ENCODE results near the gene PLN. TPM values are rescaled to one million over a fixed set of nuclear protein-coding genes. Genes with fewer than 3 reads are reported as not detected.

The PLN gene
- total and polyA plus RNA-seq, 9 of the 15 experiments (the other 6 are each of a cell fraction or from before 2014, with no cell fraction given): 0.03 to 0.30 (median 0.03) TPM; not detected in 6

DNA sequence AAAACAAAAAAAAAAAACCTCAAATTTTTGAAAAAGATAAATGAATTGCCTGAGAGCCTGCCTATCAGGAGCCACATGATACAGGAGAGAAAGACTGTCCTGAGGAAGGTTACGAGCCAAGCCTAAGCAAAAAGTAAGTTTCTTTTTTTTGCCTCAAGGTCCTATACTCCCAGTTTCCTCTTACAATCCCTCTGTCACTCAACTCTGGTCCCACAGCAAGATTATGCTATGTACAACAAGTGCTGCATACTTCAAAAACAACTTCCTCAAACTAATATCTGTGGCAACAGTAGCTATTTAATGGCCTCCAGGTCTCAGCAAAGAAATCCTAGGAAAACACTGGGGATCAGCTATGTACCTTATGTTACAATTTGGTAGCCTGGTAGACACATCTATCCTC is 46.8 kb downstream of the PLN start:
- CTCF ChIA-PET (ENCODE audit: low intra/inter-chr PET ratio): no interaction called here

DNA sequence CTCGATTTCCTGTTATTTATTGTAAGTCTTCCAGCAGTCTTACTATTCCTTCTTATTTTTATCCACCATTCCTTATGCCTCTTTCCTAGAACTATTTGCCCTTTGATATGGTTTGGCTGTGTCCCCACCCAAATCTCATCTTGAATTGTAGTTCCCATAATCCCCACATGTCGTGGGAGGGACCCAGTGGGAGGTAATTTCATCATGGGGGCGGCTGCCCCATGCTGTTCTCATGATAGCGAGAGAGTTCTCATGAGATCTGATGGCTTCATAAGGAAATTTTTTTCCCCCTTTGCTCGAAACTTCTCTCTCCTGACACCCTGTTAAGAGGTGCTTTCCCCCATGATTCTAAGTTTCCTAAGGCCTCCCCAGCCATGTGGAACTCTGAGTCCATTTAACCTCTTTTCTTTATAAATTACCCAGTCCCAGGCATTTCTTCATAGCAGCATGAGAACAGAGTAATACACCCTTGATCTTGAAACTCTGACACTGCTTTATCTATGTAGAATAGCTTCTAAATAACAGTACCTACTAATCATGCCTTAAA is 48.8 kb downstream of the PLN start:
- no peaks in the 10 kb centered on the region for H3K36me3 ChIP-seq (ENCODE audit: control insufficient read depth, insufficient read depth, low read length)
- H3K9me1 ChIP-seq (ENCODE audit: control insufficient read depth, insufficient read depth, low read length): no peaks in the 10 kb centered on the region
- H4K20me1 ChIP-seq (replicated peaks; ENCODE audit: control insufficient read depth, insufficient read depth, low read length): no peaks in the 10 kb centered on the region
- no peak overlapping the region for H2AFZ ChIP-seq (ENCODE audit: low read depth, low read length)
- in situ Hi-C loops (cut with MboI) (no loop called here), intact Hi-C loops (cut with micrococcal nuclease) (no loop called here)
- no peak overlapping the region for H3K4me2 ChIP-seq (ENCODE audit: insufficient read depth, low read length)
- ATAC-seq (no peak), FAIRE-seq (no peak), DNase-seq (ENCODE audit: extremely low read depth in 1 of 4, low spot score in 3 of 4) (no peak)
- no peaks in the 10 kb centered on the region for H3K27me3 ChIP-seq (ENCODE audit: control insufficient read depth in 2 of 2, insufficient read depth in 2 of 2, low read length in 2 of 2)
- H3K9me3 ChIP-seq (replicated peaks; ENCODE audit: control insufficient read depth, insufficient read depth, low read depth, low read length): no peaks in the 10 kb centered on the region; the same call in 1 of the 2 replicates
- no TSS peak for BruUV-seq (replicated peaks)
- 78% methylated on average over 5 of the region's 5 CpGs for WGBS (ENCODE audit: insufficient coverage, low coverage, missing lambda C conversion rate)
- H3K79me2 ChIP-seq (ENCODE audit: control insufficient read depth, insufficient read depth, low read length): peaks cover 12% of the 10 kb centered on the region; the same call in 2 of the 3 replicates
- H3K9ac ChIP-seq (ENCODE audit: insufficient read depth in 1 of 2, low read depth in 2 of 2, low read length in 2 of 2): no peak overlapping the region
- ChIA-PET CTCF (ENCODE audit: low intra/inter-chr PET ratio) (interaction anchor here (0.6 kb wide), 1 partner anchor 297 kb away, joined by 3 read pairs; the partner anchor contains the start of gene ASF1A), POLR2A (no interaction called here)
- TF ChIP-seq FOXM1 (IDR thresholded peaks at IDR 0.05; ENCODE audit: low read depth) (0 out of 2 replicates have a peak, but pooled peaks have one; percentile 24), FOXM1 (CRISPR knock-in tag; IDR thresholded peaks at IDR 0.05; ENCODE audit: low read depth) (no peak), TCF7L2 (IDR thresholded peaks at IDR 0.05; ENCODE audit: low read depth, low read length) (no peak), CC2D1A (IDR thresholded peaks at IDR 0.05) (peak; percentile 80), CBX8 (IDR thresholded peaks at IDR 0.05; ENCODE audit: borderline replicate concordance, extremely low read depth, low read depth, low read length, poor library complexity, severe bottlenecking) (no peak)
- TF ChIP-seq, protein P1, sequence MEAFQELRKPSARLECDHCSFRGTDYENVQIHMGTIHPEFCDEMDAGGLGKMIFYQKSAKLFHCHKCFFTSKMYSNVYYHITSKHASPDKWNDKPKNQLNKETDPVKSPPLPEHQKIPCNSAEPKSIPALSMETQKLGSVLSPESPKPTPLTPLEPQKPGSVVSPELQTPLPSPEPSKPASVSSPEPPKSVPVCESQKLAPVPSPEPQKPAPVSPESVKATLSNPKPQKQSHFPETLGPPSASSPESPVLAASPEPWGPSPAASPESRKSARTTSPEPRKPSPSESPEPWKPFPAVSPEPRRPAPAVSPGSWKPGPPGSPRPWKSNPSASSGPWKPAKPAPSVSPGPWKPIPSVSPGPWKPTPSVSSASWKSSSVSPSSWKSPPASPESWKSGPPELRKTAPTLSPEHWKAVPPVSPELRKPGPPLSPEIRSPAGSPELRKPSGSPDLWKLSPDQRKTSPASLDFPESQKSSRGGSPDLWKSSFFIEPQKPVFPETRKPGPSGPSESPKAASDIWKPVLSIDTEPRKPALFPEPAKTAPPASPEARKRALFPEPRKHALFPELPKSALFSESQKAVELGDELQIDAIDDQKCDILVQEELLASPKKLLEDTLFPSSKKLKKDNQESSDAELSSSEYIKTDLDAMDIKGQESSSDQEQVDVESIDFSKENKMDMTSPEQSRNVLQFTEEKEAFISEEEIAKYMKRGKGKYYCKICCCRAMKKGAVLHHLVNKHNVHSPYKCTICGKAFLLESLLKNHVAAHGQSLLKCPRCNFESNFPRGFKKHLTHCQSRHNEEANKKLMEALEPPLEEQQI (IDR thresholded peaks at IDR 0.05): peak; percentile 88
- no peaks in the 10 kb centered on the region for H3K4me1 ChIP-seq (replicated peaks in 1 of 2; ENCODE audit: control insufficient read depth in 2 of 2, insufficient read depth in 2 of 2, low read length in 2 of 2)
- no peak overlapping the region for H3K27ac ChIP-seq (ENCODE audit: extremely low read depth, low read depth, low read length)
- H3K4me3 ChIP-seq: no peak overlapping the region

More for the DNA sequence above, 46.8 kb downstream of the PLN start:
- Histone ChIP-seq H2AFZ (ENCODE audit: low read depth, low read length) (no peak overlapping the region), H3K9me1 (ENCODE audit: control insufficient read depth, insufficient read depth, low read length) (no peaks in the 10 kb centered on the region), H3K27me3 (ENCODE audit: control insufficient read depth in 2 of 2, insufficient read depth in 2 of 2, low read length in 2 of 2) (no peaks in the 10 kb centered on the region), H3K4me1 (replicated peaks in 1 of 2; ENCODE audit: control insufficient read depth in 2 of 2, insufficient read depth in 2 of 2, low read length in 2 of 2) (no peaks in the 10 kb centered on the region), H3K79me2 (ENCODE audit: control insufficient read depth, insufficient read depth, low read length) (peaks cover 12% of the 10 kb centered on the region; the same call in 2 of the 3 replicates), H3K27ac (ENCODE audit: extremely low read depth, low read depth, low read length) (no peak overlapping the region), H4K20me1 (replicated peaks; ENCODE audit: control insufficient read depth, insufficient read depth, low read length) (no peaks in the 10 kb centered on the region), H3K36me3 (ENCODE audit: control insufficient read depth, insufficient read depth, low read length) (no peaks in the 10 kb centered on the region; the same call in 2 of the 3 replicates), H3K9me3 (replicated peaks; ENCODE audit: control insufficient read depth, insufficient read depth, low read depth, low read length) (no peaks in the 10 kb centered on the region; the same call in 1 of the 2 replicates), H3K4me3 (no peak overlapping the region), H3K9ac (ENCODE audit: insufficient read depth in 1 of 2, low read depth in 2 of 2, low read length in 2 of 2) (no peak overlapping the region), H3K4me2 (ENCODE audit: insufficient read depth, low read length) (no peak overlapping the region)
- WGBS (ENCODE audit: insufficient coverage, low coverage, missing lambda C conversion rate): 100% methylated on average over 1 of the region's 1 CpG
- TF ChIP-seq KLF6 (CRISPR knock-in tag; IDR thresholded peaks at IDR 0.05; ENCODE audit: borderline replicate concordance): no peak
- TF ChIP-seq, protein P2, sequence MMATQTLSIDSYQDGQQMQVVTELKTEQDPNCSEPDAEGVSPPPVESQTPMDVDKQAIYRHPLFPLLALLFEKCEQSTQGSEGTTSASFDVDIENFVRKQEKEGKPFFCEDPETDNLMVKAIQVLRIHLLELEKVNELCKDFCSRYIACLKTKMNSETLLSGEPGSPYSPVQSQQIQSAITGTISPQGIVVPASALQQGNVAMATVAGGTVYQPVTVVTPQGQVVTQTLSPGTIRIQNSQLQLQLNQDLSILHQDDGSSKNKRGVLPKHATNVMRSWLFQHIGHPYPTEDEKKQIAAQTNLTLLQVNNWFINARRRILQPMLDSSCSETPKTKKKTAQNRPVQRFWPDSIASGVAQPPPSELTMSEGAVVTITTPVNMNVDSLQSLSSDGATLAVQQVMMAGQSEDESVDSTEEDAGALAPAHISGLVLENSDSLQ (IDR thresholded peaks at IDR 0.05): peak; percentile 78
- no peak for DNase-seq (ENCODE audit: extremely low read depth in 1 of 4, low spot score in 3 of 4)
- BruUV-seq (replicated peaks): no TSS peak
- POLR2A ChIA-PET: interaction anchor here (0.6 kb wide), 1 partner anchor 11 kb away, joined by 3 read pairs; no protein-coding TSS in a partner anchor
- intact Hi-C loops (cut with micrococcal nuclease): no loop called here
- no peak for ATAC-seq
- in situ Hi-C loops (cut with MboI): no loop called here
- no peak for FAIRE-seq
